Sigmoid colon (tissue), 7 donors: ENCODE results near the gene CTTNBP2NL. TPM values are rescaled to one million over a fixed set of nuclear protein-coding genes. Genes with fewer than 3 reads are reported as not detected.
A peak's percentile ranks its signal among the peaks of the same experiment; 100 is the strongest.

ENCODE experiments used
- DNase-seq: peaks from one replicate; pipeline ENCODE4 v3.0.0-alpha.2; 2019
- H3K27ac ChIP-seq, 4 donors: fragments of 200-600 bp; sonication (generic); one replicate each; pipeline ENCODE4 v1.5.1; 2016 to 2019; ENCODE audit warnings: mild to moderate bottlenecking in 1 of 4
- H3K27me3 ChIP-seq, 3 donors: fragments of 200-600 bp; sonication (generic); one replicate each; pipeline ENCODE4 v1.5.1; 2019; ENCODE audit warnings: mild to moderate bottlenecking in 1 of 3
- H3K36me3 ChIP-seq, 4 donors: fragments of 200-600 bp; sonication (generic); one replicate each; pipeline ENCODE4 v1.5.1; 2016 to 2019
- H3K4me1 ChIP-seq, 4 donors: fragments of 200-600 bp; sonication (generic); one replicate each; pipeline ENCODE4 v1.5.1; 2017 to 2019
- H3K4me3 ChIP-seq, 4 donors: fragments of 200-600 bp; sonication (generic); one replicate each; pipeline ENCODE4 v1.5.1; 2017 to 2019; ENCODE audit warnings: mild to moderate bottlenecking in 2 of 4, moderate library complexity in 1 of 4
- H3K9me3 ChIP-seq, 4 donors: fragments of 200-600 bp in 3 of 4; sonication (generic) in 3 of 4; one replicate each; pipeline versions ENCODE4 v1.5.1 to v1.6.1; 2013 to 2019
- EP300 ChIP-seq, 4 donors: sonication (generic); formaldehyde crosslinking; IDR thresholded peaks; one replicate each; pipeline ENCODE4 v1.6.1; 2017; ENCODE audit warnings: antibody characterized with exemption in 4 of 4
- POLR2A ChIP-seq, 2 donors: fragments of 450-650 bp; IDR thresholded peaks; one replicate each; pipeline ENCODE4 v1.6.1; 2016; ENCODE audit warnings: antibody characterized with exemption in 2 of 2, mild to moderate bottlenecking in 2 of 2, moderate library complexity in 2 of 2
- POLR2AphosphoS5 ChIP-seq, 4 donors: sonication (generic); formaldehyde crosslinking; IDR thresholded peaks; one replicate each; pipeline ENCODE4 v1.6.1; 2017; ENCODE audit warnings: antibody characterized with exemption in 4 of 4
- WGBS, 2 donors: extraction: QIAGEN DNeasy Blood & Tissue Kit; methylation state at CpG; one replicate each; pipeline ENCODE4 v1.1.7; 2013; 5-methylcytosine and 5-hydroxymethylcytosine counted together
- intact Hi-C: fragments of 100-400 bp; cut with DNase I; formaldehyde crosslinking; loops from one replicate; pipeline ENCODE4 v1.15.1; 2023
- polyA plus RNA-seq, 3 donors: library from polyadenylated mRNA; stranded (reverse); fragments of 200-250 nt; gene quantifications; one replicate each; pipeline ENCODE4 v1.2.3, GENCODE V29; 2013
- total RNA-seq, 4 donors: library from RNA; depleted of rRNA; stranded (reverse); fragments of >200 nt; gene quantifications; one replicate each; pipeline ENCODE4 v1.1.0, GENCODE V29; 2016
- TF ChIP-seq, protein P1 (sequence below), 4 experiments: fragments of 450-650 bp in 3 of 4; fragments of 200-600 bp in 1 of 4; IDR thresholded peaks; one replicate each; pipeline ENCODE4 v1.5.1; 2016 to 2019; ENCODE audit warnings: antibody characterized with exemption in 4 of 4, mild to moderate bottlenecking in 3 of 4, moderate library complexity in 2 of 4
- donor health status: healthy with polysubstance abuse.
- donor health status: Bipolar disorder and iron deficiency.
- donor health status: healthy.

Gene CTTNBP2NL
- total and polyA plus RNA-seq, 7 donors = 11.4 to 25.5 (median 16.4) TPM

DNA sequence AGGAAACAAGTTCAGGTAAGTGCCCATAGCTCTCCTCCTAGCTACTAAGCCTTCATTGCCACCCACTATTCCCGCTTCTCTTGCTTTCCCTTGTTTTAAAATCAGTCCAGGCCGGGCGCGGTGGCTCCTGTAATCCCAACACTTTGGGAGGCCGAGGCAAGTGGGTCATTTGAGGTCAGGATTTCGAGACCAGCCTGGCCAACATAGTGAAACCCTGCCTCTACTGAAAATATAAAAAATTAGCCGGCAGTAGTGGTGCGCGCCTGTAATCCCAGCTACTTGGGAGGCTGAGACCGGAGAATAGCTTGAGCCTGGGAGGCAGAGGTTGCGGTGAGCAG lies 4.4 kb upstream of the CTTNBP2NL start:
- Histone ChIP-seq H3K4me1 (peaks cover 0 to 48% (median 37%) of the 10 kb centered on the region in 4 donors), H3K36me3 (no peaks in the 10 kb centered on the region), H3K4me3 (peak overlapping the region; percentile 23 to 52 (median 46)), H3K27ac (peak overlapping the region; percentile 69 to 91 (median 84)), H3K9me3 (no peaks in the 10 kb centered on the region), H3K27me3 (no peaks in the 10 kb centered on the region)
- WGBS, 2 donors = 86 to 90% methylated on average over 11 of the region's 11 CpGs
- no peak for DNase-seq
- no peak for TF ChIP-seq EP300 (IDR thresholded peaks at IDR 0.05)
- TF ChIP-seq, protein P1, sequence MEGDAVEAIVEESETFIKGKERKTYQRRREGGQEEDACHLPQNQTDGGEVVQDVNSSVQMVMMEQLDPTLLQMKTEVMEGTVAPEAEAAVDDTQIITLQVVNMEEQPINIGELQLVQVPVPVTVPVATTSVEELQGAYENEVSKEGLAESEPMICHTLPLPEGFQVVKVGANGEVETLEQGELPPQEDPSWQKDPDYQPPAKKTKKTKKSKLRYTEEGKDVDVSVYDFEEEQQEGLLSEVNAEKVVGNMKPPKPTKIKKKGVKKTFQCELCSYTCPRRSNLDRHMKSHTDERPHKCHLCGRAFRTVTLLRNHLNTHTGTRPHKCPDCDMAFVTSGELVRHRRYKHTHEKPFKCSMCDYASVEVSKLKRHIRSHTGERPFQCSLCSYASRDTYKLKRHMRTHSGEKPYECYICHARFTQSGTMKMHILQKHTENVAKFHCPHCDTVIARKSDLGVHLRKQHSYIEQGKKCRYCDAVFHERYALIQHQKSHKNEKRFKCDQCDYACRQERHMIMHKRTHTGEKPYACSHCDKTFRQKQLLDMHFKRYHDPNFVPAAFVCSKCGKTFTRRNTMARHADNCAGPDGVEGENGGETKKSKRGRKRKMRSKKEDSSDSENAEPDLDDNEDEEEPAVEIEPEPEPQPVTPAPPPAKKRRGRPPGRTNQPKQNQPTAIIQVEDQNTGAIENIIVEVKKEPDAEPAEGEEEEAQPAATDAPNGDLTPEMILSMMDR (IDR thresholded peaks at IDR 0.05) = no peak
- no peak for TF ChIP-seq POLR2AphosphoS5 (IDR thresholded peaks at IDR 0.05)
- intact Hi-C loops = loop anchor here (1.0 to 2.0 kb wide), 2 partner anchors 75 to 315 kb away; partner anchors contain the start of gene RHOC

DNA sequence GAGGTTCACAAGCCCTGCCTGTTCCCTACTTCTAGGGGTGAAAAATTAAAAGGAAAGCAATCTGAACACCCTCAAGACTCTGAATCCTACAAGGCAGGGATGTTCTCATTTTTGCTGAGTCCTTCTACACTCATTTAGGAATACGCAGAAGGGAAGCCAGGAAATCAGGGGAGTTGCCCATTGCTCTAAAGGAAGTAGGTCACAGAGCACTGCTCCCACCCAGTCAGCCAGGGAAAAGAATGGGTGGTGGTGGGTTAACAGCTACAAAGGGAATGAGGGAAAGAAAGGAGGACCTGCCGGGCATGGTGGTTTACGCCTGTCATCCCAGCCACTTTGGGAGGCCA lies 2.4 kb upstream of the CTTNBP2NL start:
- intact Hi-C loops = no loop called here
- Histone ChIP-seq H3K9me3 (no peaks in the 10 kb centered on the region), H3K27me3 (no peaks in the 10 kb centered on the region), H3K4me3 (no peak overlapping the region), H3K4me1 (peaks cover 0 to 66% (median 52%) of the 10 kb centered on the region in 4 donors), H3K27ac (peak overlapping the region; percentile 85 to 91 (median 88)), H3K36me3 (no peaks in the 10 kb centered on the region)
- no peak for DNase-seq
- whole genome bisulfite sequencing, 2 donors = 18 to 63% methylated on average over 3 of the region's 3 CpGs
- peak in 1 of 4 donors; percentile 14 for TF ChIP-seq POLR2AphosphoS5 (IDR thresholded peaks at IDR 0.05)
- TF ChIP-seq, protein P1 (IDR thresholded peaks at IDR 0.05) = no peak

DNA sequence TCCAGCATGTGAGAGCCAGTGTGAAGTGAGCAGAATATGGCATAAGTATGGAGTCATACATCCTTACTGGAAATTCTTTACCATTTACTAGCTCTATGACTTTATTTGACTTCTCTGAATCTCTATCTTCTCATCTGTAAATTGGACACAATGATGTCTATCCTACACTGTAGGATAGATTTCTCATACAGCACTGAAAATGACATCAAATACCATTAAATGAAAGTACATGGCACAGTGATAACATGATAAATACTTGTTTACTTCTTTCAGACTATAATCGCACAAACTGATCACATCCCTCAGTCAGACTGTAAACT lies 1.3 kb upstream of the CTTNBP2NL start:
- TF ChIP-seq, protein P1 (IDR thresholded peaks at IDR 0.05) = no peak
- Histone ChIP-seq H3K4me3 (no peak overlapping the region), H3K27me3 (no peaks in the 10 kb centered on the region), H3K9me3 (no peaks in the 10 kb centered on the region), H3K4me1 (peaks cover 0 to 71% (median 55%) of the 10 kb centered on the region in 4 donors), H3K36me3 (no peaks in the 10 kb centered on the region), H3K27ac (peak overlapping the region; percentile 85 to 91 (median 88))
- WGBS, 2 donors = 10 to 69% methylated on average over 1 of the region's 1 CpG
- intact Hi-C loops = loop anchor here (2.0 kb wide), 1 partner anchor 224 kb away; the partner anchor contains the start of genes CAPZA1 and ST7L
- DNase-seq = no peak

DNA sequence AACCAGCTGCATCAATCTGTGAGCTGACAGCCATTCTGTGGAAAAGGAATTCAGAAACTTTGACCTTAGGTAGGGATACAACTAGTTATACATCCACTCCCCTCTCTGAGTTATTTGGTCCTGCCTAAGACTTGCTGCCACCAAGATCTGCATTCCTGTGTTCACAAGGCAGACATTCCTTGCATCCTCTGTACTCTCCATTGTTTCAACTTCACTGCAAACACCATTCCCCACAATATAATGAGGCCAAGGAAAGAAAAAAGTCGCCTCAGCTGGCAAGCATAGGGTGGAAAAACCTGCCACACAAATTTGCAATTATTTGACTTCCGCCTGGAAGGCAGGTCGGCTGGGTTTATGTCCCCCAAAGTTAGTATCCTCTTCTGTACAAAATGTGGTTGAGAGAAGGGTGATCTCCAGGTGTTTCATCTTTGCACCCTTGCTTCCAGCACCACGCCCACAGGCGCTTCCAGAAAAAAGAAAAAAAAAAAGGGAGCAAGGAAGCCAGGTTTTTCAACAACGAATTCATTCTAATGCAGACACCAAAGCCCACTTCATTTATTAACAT lies 676 bp upstream of the CTTNBP2NL start:
- Histone ChIP-seq H3K4me1 (peaks cover 0 to 74% (median 55%) of the 10 kb centered on the region in 4 donors), H3K4me3 (peak overlapping the region; percentile 63 to 94 (median 82)), H3K9me3 (no peaks in the 10 kb centered on the region), H3K36me3 (no peaks in the 10 kb centered on the region), H3K27ac (peak overlapping the region; percentile 85 to 91 (median 88)), H3K27me3 (no peaks in the 10 kb centered on the region)
- 8 to 33% methylated on average over 6 of the region's 6 CpGs for WGBS, 2 donors
- no peak for DNase-seq
- intact Hi-C loops = loop anchor here (2.0 kb wide), 1 partner anchor 223 kb away; the partner anchor contains the start of genes CAPZA1 and ST7L
- TF ChIP-seq POLR2A (IDR thresholded peaks at IDR 0.05) = no peak
- no peak for TF ChIP-seq EP300 (IDR thresholded peaks at IDR 0.05)
- no peak for TF ChIP-seq POLR2AphosphoS5 (IDR thresholded peaks at IDR 0.05)
- TF ChIP-seq, protein P1 (IDR thresholded peaks at IDR 0.05) = no peak
